ENCODE data around the gene VDR.

The VDR gene

GRCh38 chr12:47825173-47825639, 79.6 kb downstream of the VDR start:
- TF ChIP-seq CTCF (IDR thresholded peaks at IDR 0.05; ENCODE audit: low read depth, low read length) = no peak
- DNase-seq (ENCODE audit: extremely low read depth, low read depth) = no peak

- no peak for DNase-seq (ENCODE audit: extremely low read depth, low read depth)
- TF ChIP-seq CTCF (IDR thresholded peaks at IDR 0.05; ENCODE audit: low read depth, low read length) = no peak
Observed at GRCh38 chr12:47824635-47825034, 80.2 kb downstream of the VDR start.

- no peak for TF ChIP-seq CTCF (IDR thresholded peaks at IDR 0.05; ENCODE audit: low read depth, low read length)
- DNase-seq (ENCODE audit: extremely low read depth, low read depth) = no peak
Observed at GRCh38 chr12:47824198-47824597, 80.6 kb downstream of the VDR start.

GRCh38 chr12:47823422-47824086, 81.2 kb downstream of the VDR start:
- no peak for DNase-seq (ENCODE audit: extremely low read depth, low read depth)
- TF ChIP-seq CTCF (IDR thresholded peaks at IDR 0.05; ENCODE audit: low read depth, low read length) = no peak

- no peak for TF ChIP-seq CTCF (IDR thresholded peaks at IDR 0.05; ENCODE audit: low read depth, low read length)
- DNase-seq (ENCODE audit: extremely low read depth, low read depth) = no peak
Observed at GRCh38 chr12:47822863-47823262, 81.9 kb downstream of the VDR start.

GRCh38 chr12:47822401-47822800, 82.4 kb downstream of the VDR start:
- TF ChIP-seq CTCF (IDR thresholded peaks at IDR 0.05; ENCODE audit: low read depth, low read length) = no peak
- no peak for DNase-seq (ENCODE audit: extremely low read depth, low read depth)

- DNase-seq (ENCODE audit: extremely low read depth, low read depth) = no peak
- TF ChIP-seq CTCF (IDR thresholded peaks at IDR 0.05; ENCODE audit: low read depth, low read length) = no peak
Observed at GRCh38 chr12:47821346-47821706, 83.5 kb downstream of the VDR start.

Data from AG09319 (cell line).